GM23248 (cell line): Measurements from ENCODE around the gene TOP3A.

Experiments
- EZH2 ChIP-seq: fragments of 200-600 bp; sonication (generic); IDR thresholded peaks from 2 replicates; pipeline ENCODE4 v1.6.1; 2018; ENCODE audit warnings: antibody characterized with exemption, mild to moderate bottlenecking; ENCODE audit not compliant: insufficient read depth, poor library complexity, severe bottlenecking
- EZH2phosphoT487 ChIP-seq: fragments of 200-600 bp; sonication (generic); IDR thresholded peaks from 2 replicates; pipeline ENCODE4 v1.6.1; 2018; ENCODE audit warnings: antibody characterized with exemption, moderate library complexity, mild to moderate bottlenecking, low read depth; ENCODE audit not compliant: insufficient read depth

DNA sequence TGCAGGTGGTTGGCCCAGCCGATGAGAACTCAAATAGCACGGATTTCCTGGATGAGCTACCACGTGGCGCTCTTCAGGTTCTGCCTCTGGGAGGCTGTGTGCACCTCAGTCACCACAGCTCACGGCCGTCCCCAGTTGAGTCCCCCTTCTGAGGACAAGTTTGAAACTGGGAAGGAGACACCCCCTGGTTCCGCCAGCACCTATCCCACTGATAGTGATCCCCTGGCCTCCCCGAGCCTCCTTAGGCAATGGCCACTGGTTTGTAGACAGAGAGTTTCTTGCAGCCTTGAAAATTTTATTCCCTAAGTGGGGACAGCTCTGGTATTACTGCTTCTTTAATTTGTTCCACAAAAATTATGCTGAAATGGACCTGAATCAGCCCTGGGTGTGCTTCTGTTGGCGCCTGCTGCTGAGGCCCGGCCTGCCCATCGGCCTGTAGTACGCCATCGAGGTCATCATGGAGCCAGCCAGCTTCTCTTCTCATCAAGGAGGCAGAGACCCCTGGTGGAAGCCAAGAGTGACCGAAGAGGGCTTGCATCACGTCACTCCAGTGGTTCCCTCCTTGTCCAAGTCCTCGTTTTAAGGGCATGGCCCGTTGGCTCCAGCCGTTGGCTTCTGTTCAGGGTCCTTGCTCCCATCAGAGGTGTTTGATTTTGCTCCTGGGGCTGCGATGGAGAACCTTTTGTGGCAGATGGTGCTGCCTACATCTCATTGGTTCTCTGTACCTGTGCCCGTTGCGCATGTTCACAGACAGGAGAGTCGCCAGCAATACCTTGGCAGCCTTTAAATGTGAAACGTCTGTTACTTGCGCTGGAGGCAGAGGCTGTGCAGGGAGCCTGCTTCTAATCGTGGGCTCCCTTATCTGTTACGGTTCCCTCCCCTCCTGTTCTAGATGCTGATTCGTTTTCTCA, 9.6 kb upstream of the TOP3A start:
- TF ChIP-seq EZH2 (no peak), EZH2phosphoT487 (no peak)
